HUES6 (cell line): ENCODE results near the gene NEGR1.
A peak's percentile ranks its signal among the peaks of the same experiment; 100 is the strongest.

Experiments used
- H3K27ac ChIP-seq: 2 replicates; pipeline ENCODE4 v1.7.0; 2013; ENCODE audit warnings: low read depth, mild to moderate bottlenecking, low read length, inconsistent platforms
- H3K27me3 ChIP-seq: 2 replicates; pipeline ENCODE4 v1.6.1; 2013; ENCODE audit warnings: low read length; ENCODE audit not compliant: control insufficient read depth, insufficient read depth
- H3K36me3 ChIP-seq: 2 replicates; pipeline ENCODE4 v1.6.1; 2013; ENCODE audit warnings: low read length; ENCODE audit not compliant: control insufficient read depth, insufficient read depth
- H3K4me1 ChIP-seq: 2 replicates; pipeline ENCODE4 v1.6.1; 2013; ENCODE audit warnings: low read length; ENCODE audit not compliant: control insufficient read depth, insufficient read depth
- H3K4me3 ChIP-seq: 2 replicates; pipeline ENCODE4 v1.5.1; 2013; ENCODE audit warnings: low read depth, low read length
- H3K9ac ChIP-seq: one replicate; pipeline ENCODE4 v1.6.1; 2013; ENCODE audit warnings: mild to moderate bottlenecking, low read length
- H3K9me3 ChIP-seq: 2 replicates; pipeline ENCODE4 v1.6.1; 2013; ENCODE audit warnings: low read depth, low read length; ENCODE audit not compliant: control insufficient read depth, insufficient read depth

NEGR1 gene

DNA sequence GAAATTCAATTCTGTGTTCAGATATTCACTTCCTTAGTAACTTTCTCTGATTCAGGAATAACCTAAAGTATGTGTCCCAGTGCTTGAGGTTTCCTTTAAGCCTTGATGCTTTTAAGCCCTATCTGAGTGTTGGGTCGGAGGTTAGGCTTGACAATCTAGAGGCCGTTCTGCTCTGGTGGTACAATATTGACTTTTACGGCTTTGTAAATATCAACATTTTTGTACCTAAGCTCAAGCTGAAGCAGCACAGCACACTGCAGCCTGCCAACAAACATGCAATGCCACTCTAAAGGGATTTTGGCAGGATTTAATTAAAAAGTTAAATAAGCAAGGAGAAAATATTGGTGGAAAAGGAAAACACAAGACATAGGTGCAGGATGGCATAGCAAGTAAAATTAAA lies 279.2 kb downstream of the NEGR1 start:
- Histone ChIP-seq H3K27ac (no peak overlapping the region), H3K36me3 (no peaks in the 10 kb centered on the region), H3K4me1 (peaks cover 28% of the 10 kb centered on the region), H3K9me3 (no peaks in the 10 kb centered on the region), H3K9ac (no peak overlapping the region), H3K27me3 (no peaks in the 10 kb centered on the region), H3K4me3 (no peak overlapping the region)

GRCh38 chr1:72000809-72001208 lies 281.5 kb downstream of the NEGR1 start:
- Histone ChIP-seq H3K4me3 (no peak overlapping the region), H3K27me3 (no peaks in the 10 kb centered on the region), H3K36me3 (no peaks in the 10 kb centered on the region), H3K9me3 (no peaks in the 10 kb centered on the region), H3K9ac (no peak overlapping the region), H3K27ac (peak overlapping the region; percentile 82), H3K4me1 (peaks cover 18% of the 10 kb centered on the region)

GRCh38 chr1:71994646-71995045 lies 287.7 kb downstream of the NEGR1 start:
- Histone ChIP-seq H3K27ac (no peak overlapping the region), H3K27me3 (no peaks in the 10 kb centered on the region), H3K4me3 (no peak overlapping the region), H3K9me3 (no peaks in the 10 kb centered on the region), H3K36me3 (no peaks in the 10 kb centered on the region), H3K4me1 (no peaks in the 10 kb centered on the region), H3K9ac (no peak overlapping the region)

DNA sequence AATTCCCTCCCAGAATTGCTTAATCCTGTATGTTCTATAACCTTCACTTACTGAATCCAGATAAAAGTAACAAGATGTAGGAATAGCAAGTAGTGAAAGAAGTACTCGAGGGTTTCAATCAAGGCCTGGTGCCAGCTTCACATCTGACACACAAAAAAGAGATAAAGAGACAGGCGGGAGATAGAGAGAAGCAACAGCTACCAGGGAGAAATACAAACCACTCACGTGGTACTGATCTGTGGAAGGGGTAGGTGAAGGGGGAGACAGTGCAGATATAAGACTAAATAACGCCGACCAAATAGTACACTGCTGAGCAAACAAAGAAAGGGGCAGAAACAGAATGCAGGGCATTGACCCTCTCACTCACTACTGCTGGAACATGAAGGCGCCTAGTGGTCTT lies 295.2 kb downstream of the NEGR1 start:
- Histone ChIP-seq H3K36me3 (no peaks in the 10 kb centered on the region), H3K4me3 (no peak overlapping the region), H3K27ac (no peak overlapping the region), H3K9ac (no peak overlapping the region), H3K27me3 (no peaks in the 10 kb centered on the region), H3K9me3 (no peaks in the 10 kb centered on the region), H3K4me1 (no peaks in the 10 kb centered on the region)

DNA sequence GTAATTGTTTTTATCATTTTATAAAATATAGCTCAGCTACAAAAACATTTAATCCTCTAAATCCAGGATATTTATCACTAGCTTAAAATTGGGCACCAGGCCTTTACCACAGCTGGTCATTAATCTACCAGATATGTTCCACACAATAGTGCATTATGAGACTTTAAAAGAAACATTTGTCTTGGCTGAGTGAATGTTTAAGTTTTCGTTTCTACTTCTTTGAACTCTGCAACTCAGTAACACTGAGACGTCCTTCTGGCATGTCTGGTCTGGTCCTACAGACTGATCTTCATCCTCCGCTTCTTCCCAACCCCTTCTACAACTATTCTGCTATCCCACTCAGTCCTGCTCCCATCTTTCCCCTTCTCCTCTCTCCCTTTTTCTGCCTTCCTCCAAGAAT lies 296.2 kb downstream of the NEGR1 start:
- Histone ChIP-seq H3K9ac (no peak overlapping the region), H3K4me1 (no peaks in the 10 kb centered on the region), H3K36me3 (no peaks in the 10 kb centered on the region)

GRCh38 chr1:71980556-71980955 lies 301.8 kb downstream of the NEGR1 start:
- no peak overlapping the region for H3K9ac ChIP-seq
- H3K36me3 ChIP-seq: no peaks in the 10 kb centered on the region
- H3K4me3 ChIP-seq: no peak overlapping the region
- no peaks in the 10 kb centered on the region for H3K27me3 ChIP-seq
- H3K9me3 ChIP-seq: no peaks in the 10 kb centered on the region
- H3K27ac ChIP-seq: no peak overlapping the region
- H3K4me1 ChIP-seq: no peaks in the 10 kb centered on the region

More for the DNA sequence above, 296.2 kb downstream of the NEGR1 start:
- Histone ChIP-seq H3K9me3 (no peaks in the 10 kb centered on the region), H3K27ac (no peak overlapping the region), H3K4me3 (no peak overlapping the region), H3K27me3 (no peaks in the 10 kb centered on the region)

DNA sequence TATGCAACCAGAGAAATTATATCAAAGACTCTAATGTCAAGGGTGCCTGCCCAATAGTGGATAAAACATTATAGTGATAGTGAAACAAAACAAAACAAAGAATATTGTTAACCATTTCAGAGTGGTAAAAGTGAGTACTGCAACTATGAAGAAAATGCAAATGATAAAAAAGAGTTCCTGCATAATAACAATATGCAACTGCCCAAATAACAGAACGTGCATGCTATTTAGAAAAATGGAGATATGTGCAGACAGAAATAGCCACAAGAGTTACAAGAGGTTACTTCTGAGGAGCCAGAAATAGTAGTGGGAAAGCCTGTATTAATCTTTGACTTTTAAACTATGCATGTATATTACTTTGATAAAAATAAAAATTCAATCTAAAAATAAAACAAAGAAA lies 302.5 kb downstream of the NEGR1 start:
- no peaks in the 10 kb centered on the region for H3K9me3 ChIP-seq
- H3K4me1 ChIP-seq: no peaks in the 10 kb centered on the region
- H3K36me3 ChIP-seq: no peaks in the 10 kb centered on the region
- no peaks in the 10 kb centered on the region for H3K27me3 ChIP-seq
- H3K9ac ChIP-seq: no peak overlapping the region
- no peak overlapping the region for H3K27ac ChIP-seq
- H3K4me3 ChIP-seq: no peak overlapping the region

- Histone ChIP-seq H3K4me1 (peaks cover 6% of the 10 kb centered on the region), H3K27me3 (no peaks in the 10 kb centered on the region), H3K4me3 (no peak overlapping the region), H3K36me3 (no peaks in the 10 kb centered on the region), H3K9me3 (no peaks in the 10 kb centered on the region), H3K27ac (no peak overlapping the region), H3K9ac (no peak overlapping the region)
Observed at GRCh38 chr1:71967670-71968069, 314.7 kb downstream of the NEGR1 start.

- Histone ChIP-seq H3K27ac (no peak overlapping the region), H3K9ac (no peak overlapping the region), H3K4me3 (no peak overlapping the region), H3K4me1 (peaks cover 6% of the 10 kb centered on the region), H3K36me3 (no peaks in the 10 kb centered on the region), H3K9me3 (no peaks in the 10 kb centered on the region), H3K27me3 (no peaks in the 10 kb centered on the region)
Observed at GRCh38 chr1:71964188-71964587, 318.2 kb downstream of the NEGR1 start.

GRCh38 chr1:71956613-71957285 lies 325.6 kb downstream of the NEGR1 start:
- H3K9ac ChIP-seq: no peak overlapping the region

DNA sequence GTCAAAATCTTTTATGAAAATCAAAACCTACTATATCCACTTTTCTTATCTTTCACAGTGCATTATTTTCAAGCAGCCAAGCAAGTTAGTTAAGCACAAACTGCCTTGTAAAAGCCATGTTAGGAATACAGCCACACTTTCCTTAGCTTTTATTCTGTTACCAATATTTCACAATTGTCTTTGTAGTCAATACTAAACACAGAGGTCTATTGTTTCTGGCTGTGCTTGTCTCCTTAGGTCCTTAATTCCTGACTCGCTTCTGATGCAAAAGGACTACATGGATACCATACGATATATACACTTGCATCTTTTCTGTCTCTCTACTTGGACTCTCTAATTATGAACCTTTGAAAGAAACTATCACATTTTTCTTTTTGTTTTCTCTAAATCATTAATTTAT lies 331.8 kb downstream of the NEGR1 start:
- no peak overlapping the region for H3K9ac ChIP-seq
- H3K36me3 ChIP-seq: no peaks in the 10 kb centered on the region

More at GRCh38 chr1:71956613-71957285, 325.6 kb downstream of the NEGR1 start:
- Histone ChIP-seq H3K4me1 (no peaks in the 10 kb centered on the region), H3K4me3 (no peak overlapping the region), H3K27me3 (no peaks in the 10 kb centered on the region), H3K9me3 (no peaks in the 10 kb centered on the region), H3K36me3 (no peaks in the 10 kb centered on the region), H3K27ac (no peak overlapping the region)

More for the DNA sequence above, 331.8 kb downstream of the NEGR1 start:
- Histone ChIP-seq H3K4me1 (no peaks in the 10 kb centered on the region), H3K9me3 (no peaks in the 10 kb centered on the region), H3K27me3 (no peaks in the 10 kb centered on the region), H3K27ac (no peak overlapping the region), H3K4me3 (no peak overlapping the region)
